ENCODE data around the gene FNDC10. TPM values are rescaled to one million over a fixed set of nuclear protein-coding genes. Genes with fewer than 3 reads are reported as not detected.
A peak's percentile ranks its signal among the peaks of the same experiment; 100 is the strongest.

The FNDC10 gene
- total and polyA plus RNA-seq, 10 of the 15 experiments (the other 5 are each of a cell fraction or from before 2014, with no cell fraction given) = 0.05 to 1.3 (median 0.25) TPM; not detected in 4

DNA sequence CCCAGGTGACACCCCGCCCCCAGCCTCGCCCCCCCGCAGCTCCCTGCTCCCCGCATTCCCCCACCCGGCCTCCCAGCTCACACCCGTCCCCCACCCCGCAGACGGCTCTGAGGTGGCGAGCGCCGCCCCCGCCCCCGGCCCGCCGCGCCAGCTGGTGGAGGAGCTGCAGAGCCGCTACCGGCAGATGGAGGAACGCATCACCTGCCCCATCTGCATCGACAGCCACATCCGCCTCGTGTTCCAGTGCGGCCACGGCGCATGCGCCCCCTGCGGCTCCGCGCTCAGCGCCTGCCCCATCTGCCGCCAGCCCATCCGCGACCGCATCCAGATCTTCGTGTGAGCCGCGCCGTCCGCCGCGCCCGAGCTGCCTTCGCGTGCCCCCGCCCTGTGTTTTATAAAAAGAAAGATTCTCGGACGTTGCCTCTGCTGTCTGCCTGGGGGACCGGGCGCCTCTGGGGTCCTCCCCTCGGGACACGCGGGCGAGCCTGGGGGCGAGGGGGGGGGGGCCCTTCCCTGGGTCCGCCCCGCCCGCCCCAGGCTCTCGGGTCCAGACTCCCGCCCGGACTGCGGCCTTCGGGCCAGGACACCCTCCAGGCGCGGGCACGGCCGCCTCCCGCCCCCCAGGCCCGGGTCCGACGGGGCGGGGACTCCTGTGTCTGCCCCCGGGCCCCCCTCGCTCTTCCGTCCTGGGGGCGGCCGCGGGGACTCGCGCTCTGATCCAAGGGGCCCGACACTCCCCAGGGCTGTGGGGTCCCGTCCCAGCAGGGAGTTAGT lies 30.4 kb upstream of the FNDC10 start (continued):
- TF ChIP-seq, protein P1, sequence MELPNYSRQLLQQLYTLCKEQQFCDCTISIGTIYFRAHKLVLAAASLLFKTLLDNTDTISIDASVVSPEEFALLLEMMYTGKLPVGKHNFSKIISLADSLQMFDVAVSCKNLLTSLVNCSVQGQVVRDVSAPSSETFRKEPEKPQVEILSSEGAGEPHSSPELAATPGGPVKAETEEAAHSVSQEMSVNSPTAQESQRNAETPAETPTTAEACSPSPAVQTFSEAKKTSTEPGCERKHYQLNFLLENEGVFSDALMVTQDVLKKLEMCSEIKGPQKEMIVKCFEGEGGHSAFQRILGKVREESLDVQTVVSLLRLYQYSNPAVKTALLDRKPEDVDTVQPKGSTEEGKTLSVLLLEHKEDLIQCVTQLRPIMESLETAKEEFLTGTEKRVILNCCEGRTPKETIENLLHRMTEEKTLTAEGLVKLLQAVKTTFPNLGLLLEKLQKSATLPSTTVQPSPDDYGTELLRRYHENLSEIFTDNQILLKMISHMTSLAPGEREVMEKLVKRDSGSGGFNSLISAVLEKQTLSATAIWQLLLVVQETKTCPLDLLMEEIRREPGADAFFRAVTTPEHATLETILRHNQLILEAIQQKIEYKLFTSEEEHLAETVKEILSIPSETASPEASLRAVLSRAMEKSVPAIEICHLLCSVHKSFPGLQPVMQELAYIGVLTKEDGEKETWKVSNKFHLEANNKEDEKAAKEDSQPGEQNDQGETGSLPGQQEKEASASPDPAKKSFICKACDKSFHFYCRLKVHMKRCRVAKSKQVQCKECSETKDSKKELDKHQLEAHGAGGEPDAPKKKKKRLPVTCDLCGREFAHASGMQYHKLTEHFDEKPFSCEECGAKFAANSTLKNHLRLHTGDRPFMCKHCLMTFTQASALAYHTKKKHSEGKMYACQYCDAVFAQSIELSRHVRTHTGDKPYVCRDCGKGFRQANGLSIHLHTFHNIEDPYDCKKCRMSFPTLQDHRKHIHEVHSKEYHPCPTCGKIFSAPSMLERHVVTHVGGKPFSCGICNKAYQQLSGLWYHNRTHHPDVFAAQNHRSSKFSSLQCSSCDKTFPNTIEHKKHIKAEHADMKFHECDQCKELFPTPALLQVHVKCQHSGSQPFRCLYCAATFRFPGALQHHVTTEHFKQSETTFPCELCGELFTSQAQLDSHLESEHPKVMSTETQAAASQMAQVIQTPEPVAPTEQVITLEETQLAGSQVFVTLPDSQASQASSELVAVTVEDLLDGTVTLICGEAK (IDR thresholded peaks at IDR 0.05; ENCODE audit: borderline replicate concordance) = no peak
- TF ChIP-seq STAT1 (conservative IDR thresholded peaks at IDR 0.05) = 0 out of 2 replicates have a peak, but pooled peaks have one; percentile 62
- TF ChIP-seq PAX5 (IDR thresholded peaks at IDR 0.05; ENCODE audit: borderline replicate concordance, low read depth, low read length) = peak; percentile 38; the same call in 1 of the 2 replicates
- TF ChIP-seq POU2F2 (IDR thresholded peaks at IDR 0.05; ENCODE audit: borderline replicate concordance, low read depth, low read length) = peak; percentile 62; the same call in 1 of the 3 replicates
- peak; percentile 52 to 87; a peak in 3 of 4 replicates for TF ChIP-seq BHLHE40 (IDR thresholded peaks at IDR 0.05; ENCODE audit: borderline replicate concordance in 1 of 2, low read depth in 2 of 2, low read length in 1 of 2)
- TF ChIP-seq, protein P2, sequence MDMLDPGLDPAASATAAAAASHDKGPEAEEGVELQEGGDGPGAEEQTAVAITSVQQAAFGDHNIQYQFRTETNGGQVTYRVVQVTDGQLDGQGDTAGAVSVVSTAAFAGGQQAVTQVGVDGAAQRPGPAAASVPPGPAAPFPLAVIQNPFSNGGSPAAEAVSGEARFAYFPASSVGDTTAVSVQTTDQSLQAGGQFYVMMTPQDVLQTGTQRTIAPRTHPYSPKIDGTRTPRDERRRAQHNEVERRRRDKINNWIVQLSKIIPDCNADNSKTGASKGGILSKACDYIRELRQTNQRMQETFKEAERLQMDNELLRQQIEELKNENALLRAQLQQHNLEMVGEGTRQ (IDR thresholded peaks at IDR 0.05; ENCODE audit: borderline replicate concordance, low read depth, low read length) = peak; percentile 29; the same call in 1 of the 2 replicates
- no peak for TF ChIP-seq CHD4 (IDR thresholded peaks at IDR 0.05)
- peak; percentile 56; the same call in 1 of the 2 replicates for TF ChIP-seq CREB1 (IDR thresholded peaks at IDR 0.05; ENCODE audit: low read depth)
- TF ChIP-seq, protein P3, sequence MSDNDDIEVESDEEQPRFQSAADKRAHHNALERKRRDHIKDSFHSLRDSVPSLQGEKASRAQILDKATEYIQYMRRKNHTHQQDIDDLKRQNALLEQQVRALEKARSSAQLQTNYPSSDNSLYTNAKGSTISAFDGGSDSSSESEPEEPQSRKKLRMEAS (IDR thresholded peaks at IDR 0.05; ENCODE audit: low read depth, low read length) = peak; percentile 97
- 0 out of 2 replicates have a peak, but pooled peaks have one; percentile 38 for TF ChIP-seq CHD2 (IDR thresholded peaks at IDR 0.05; ENCODE audit: borderline replicate concordance, low read depth, low read length)
- TF ChIP-seq CBX5 (IDR thresholded peaks at IDR 0.05; ENCODE audit: low read depth) = no peak
- TF ChIP-seq, protein P4, sequence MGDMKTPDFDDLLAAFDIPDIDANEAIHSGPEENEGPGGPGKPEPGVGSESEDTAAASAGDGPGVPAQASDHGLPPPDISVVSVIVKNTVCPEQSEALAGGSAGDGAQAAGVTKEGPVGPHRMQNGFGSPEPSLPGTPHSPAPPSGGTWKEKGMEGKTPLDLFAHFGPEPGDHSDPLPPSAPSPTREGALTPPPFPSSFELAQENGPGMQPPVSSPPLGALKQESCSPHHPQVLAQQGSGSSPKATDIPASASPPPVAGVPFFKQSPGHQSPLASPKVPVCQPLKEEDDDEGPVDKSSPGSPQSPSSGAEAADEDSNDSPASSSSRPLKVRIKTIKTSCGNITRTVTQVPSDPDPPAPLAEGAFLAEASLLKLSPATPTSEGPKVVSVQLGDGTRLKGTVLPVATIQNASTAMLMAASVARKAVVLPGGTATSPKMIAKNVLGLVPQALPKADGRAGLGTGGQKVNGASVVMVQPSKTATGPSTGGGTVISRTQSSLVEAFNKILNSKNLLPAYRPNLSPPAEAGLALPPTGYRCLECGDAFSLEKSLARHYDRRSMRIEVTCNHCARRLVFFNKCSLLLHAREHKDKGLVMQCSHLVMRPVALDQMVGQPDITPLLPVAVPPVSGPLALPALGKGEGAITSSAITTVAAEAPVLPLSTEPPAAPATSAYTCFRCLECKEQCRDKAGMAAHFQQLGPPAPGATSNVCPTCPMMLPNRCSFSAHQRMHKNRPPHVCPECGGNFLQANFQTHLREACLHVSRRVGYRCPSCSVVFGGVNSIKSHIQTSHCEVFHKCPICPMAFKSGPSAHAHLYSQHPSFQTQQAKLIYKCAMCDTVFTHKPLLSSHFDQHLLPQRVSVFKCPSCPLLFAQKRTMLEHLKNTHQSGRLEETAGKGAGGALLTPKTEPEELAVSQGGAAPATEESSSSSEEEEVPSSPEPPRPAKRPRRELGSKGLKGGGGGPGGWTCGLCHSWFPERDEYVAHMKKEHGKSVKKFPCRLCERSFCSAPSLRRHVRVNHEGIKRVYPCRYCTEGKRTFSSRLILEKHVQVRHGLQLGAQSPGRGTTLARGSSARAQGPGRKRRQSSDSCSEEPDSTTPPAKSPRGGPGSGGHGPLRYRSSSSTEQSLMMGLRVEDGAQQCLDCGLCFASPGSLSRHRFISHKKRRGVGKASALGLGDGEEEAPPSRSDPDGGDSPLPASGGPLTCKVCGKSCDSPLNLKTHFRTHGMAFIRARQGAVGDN (IDR thresholded peaks at IDR 0.05) = peak; percentile 93
- TF ChIP-seq TAF1 (IDR thresholded peaks at IDR 0.05; ENCODE audit: borderline replicate concordance, low read depth, low read length) = peak; percentile 26; the same call in 1 of the 2 replicates
- TF ChIP-seq HDAC2 (IDR thresholded peaks at IDR 0.05) = no peak
- peak; percentile 69 for TF ChIP-seq IKZF1 (conservative IDR thresholded peaks at IDR 0.05)
- TF ChIP-seq NFYB (IDR thresholded peaks at IDR 0.05; ENCODE audit: insufficient read depth, low read depth, low read length) = no peak
- peak; percentile 85 for TF ChIP-seq SP1 (IDR thresholded peaks at IDR 0.05; ENCODE audit: low read depth, low read length)
- TF ChIP-seq LARP7 (IDR thresholded peaks at IDR 0.05) = peak; percentile 69; the same call in 1 of the 2 replicates
- no peak; the same call in 1 of the 2 replicates for TF ChIP-seq ESRRA (IDR thresholded peaks at IDR 0.05; ENCODE audit: low read length)
